GM23338 (cell line): ENCODE data around the gene SGCG. TPM values are rescaled to one million over a fixed set of nuclear protein-coding genes. Genes with fewer than 3 reads are reported as not detected.
A peak's percentile ranks its signal among the peaks of the same experiment; 100 is the strongest.

ENCODE experiments used
- ATAC-seq: fragments of 200-7000 bp; cut with Tn5 transposase; 3 replicates; pipeline ENCODE4 v1.9.1; 2020
- DNase-seq: peaks from one replicate; pipeline ENCODE4 v3.0.0-alpha.2; 2015; ENCODE audit warnings: low spot score
- H2AFZ ChIP-seq: fragments of 200-600 bp; sonication (generic); 2 replicates; pipeline ENCODE4 v1.8.0; 2016; ENCODE audit warnings: antibody characterized with exemption, mild to moderate bottlenecking, moderate library complexity
- H3F3A ChIP-seq: fragments of 200-600 bp; sonication (generic); replicated peaks from 2 replicates; pipeline ENCODE4 v1.8.0; 2017; ENCODE audit warnings: antibody characterized with exemption, mixed run types, low read depth
- H3K27ac ChIP-seq: fragments of 200-600 bp; sonication (generic); 2 replicates; pipeline ENCODE4 v1.6.1; 2016; ENCODE audit warnings: low read depth
- H3K27me3 ChIP-seq: fragments of 200-600 bp; sonication (generic); 2 replicates; pipeline ENCODE4 v1.8.0; 2016; ENCODE audit warnings: mild to moderate bottlenecking, mixed run types, moderate library complexity; ENCODE audit not compliant: insufficient read depth
- H3K36me3 ChIP-seq: fragments of 200-600 bp; sonication (generic); 2 replicates; pipeline ENCODE4 v1.8.0; 2016; ENCODE audit warnings: mild to moderate bottlenecking; ENCODE audit not compliant: insufficient read depth
- H3K4me1 ChIP-seq: fragments of 200-600 bp; sonication (generic); 2 replicates; pipeline ENCODE4 v1.8.0; 2016; ENCODE audit warnings: mild to moderate bottlenecking, moderate library complexity; ENCODE audit not compliant: insufficient read depth
- H3K4me2 ChIP-seq: fragments of 200-600 bp; sonication (generic); 2 replicates; pipeline ENCODE4 v1.7.1; 2017; ENCODE audit warnings: mixed run types
- H3K4me3 ChIP-seq: fragments of 200-600 bp; sonication (generic); 2 replicates; pipeline ENCODE4 v1.6.1; 2016; ENCODE audit warnings: mixed run types
- H3K79me2 ChIP-seq: fragments of 200-600 bp; sonication (generic); replicated peaks from 2 replicates; pipeline ENCODE4 v1.8.0; 2017; ENCODE audit warnings: mild to moderate bottlenecking; ENCODE audit not compliant: insufficient read depth
- H3K9me2 ChIP-seq: fragments of 200-600 bp; sonication (generic); 2 replicates; pipeline ENCODE4 v1.8.0; 2017; ENCODE audit not compliant: insufficient read depth
- H4K20me1 ChIP-seq: fragments of 200-600 bp; sonication (generic); replicated peaks from 2 replicates; pipeline ENCODE4 v1.8.0; 2017; ENCODE audit warnings: mild to moderate bottlenecking; ENCODE audit not compliant: insufficient read depth
- H3K27ac Mint-ChIP-seq: 2 replicates; pipeline ENCODE4 v1.8.0; 2020; ENCODE audit warnings: inconsistent platforms, mild to moderate bottlenecking, moderate library complexity, mixed read lengths
- H3K27me3 Mint-ChIP-seq: 3 replicates; pipeline ENCODE4 v1.8.0; 2022; ENCODE audit warnings: low read depth, mild to moderate bottlenecking, moderate library complexity, mixed read lengths, inconsistent platforms; ENCODE audit not compliant: insufficient read depth, poor library complexity
- H3K36me3 Mint-ChIP-seq: 3 replicates; pipeline ENCODE4 v1.8.0; 2021; ENCODE audit warnings: low read depth, mild to moderate bottlenecking, inconsistent platforms, moderate library complexity, mixed read lengths
- H3K4me1 Mint-ChIP-seq: 3 replicates; pipeline ENCODE4 v1.8.0; 2020; ENCODE audit warnings: mild to moderate bottlenecking, inconsistent platforms, mixed read lengths
- H3K4me3 Mint-ChIP-seq: 3 replicates; pipeline ENCODE4 v1.8.0; 2021; ENCODE audit warnings: moderate library complexity, mild to moderate bottlenecking, inconsistent platforms, mixed read lengths
- H3K9me3 Mint-ChIP-seq: 3 replicates; pipeline ENCODE4 v1.8.0; 2020; ENCODE audit warnings: moderate library complexity, mild to moderate bottlenecking, inconsistent platforms, mixed read lengths
- CTCF ChIP-seq, 2 experiments: fragments of 200-600 bp in 1 of 2; sonication (generic) in 1 of 2; conservative IDR thresholded peaks; 2 replicates each; pipeline versions ENCODE4 v1.5.1 to v1.6.1; 2016 to 2017; ENCODE audit warnings: antibody characterized with exemption in 2 of 2, low read depth in 2 of 2, mild to moderate bottlenecking in 2 of 2, moderate library complexity in 1 of 2
- EZH2phosphoT487 ChIP-seq: fragments of 200-600 bp; sonication (generic); IDR thresholded peaks from one replicate; pipeline ENCODE4 v1.8.1; 2018; ENCODE audit warnings: antibody characterized with exemption; ENCODE audit not compliant: unreplicated experiment
- POLR2AphosphoS5 ChIP-seq: IDR thresholded peaks from 2 replicates; pipeline ENCODE4 v1.6.1; 2016; ENCODE audit warnings: antibody characterized with exemption, low read depth
- ZNF462 ChIP-seq: fragments of 250-450 bp; sonication (Bioruptor Pico); IDR thresholded peaks from 2 replicates; pipeline ENCODE4 v1.5.0; 2020; ENCODE audit warnings: mild to moderate bottlenecking, moderate library complexity
- polyA plus RNA-seq: library from polyadenylated mRNA; unstranded; fragments of >200 nt; fragmentation: Nextera tagmentation; extraction: Ambion mirVana; gene quantifications from 2 replicates; pipeline ENCODE4 v1.2.1, GENCODE V29; 2016
- total RNA-seq: library from RNA; depleted of rRNA; stranded (reverse); fragments of >200 nt; shearing (Covaris generic); gene quantifications from 2 replicates; pipeline ENCODE4 v1.2.3, GENCODE V29; 2014

Gene SGCG
- total and polyA plus RNA-seq, 2 experiments from 2014 or later = not detected

GRCh38 chr13:23159760-23160637 is 20.8 kb upstream of the SGCG start:
- peak; percentile 69 for DNase-seq
- H3K36me3 ChIP-seq = no peaks in the 10 kb centered on the region
- Mint-ChIP-seq H3K27ac (no peak overlapping the region), H3K4me1 (peaks cover 4% of the 10 kb centered on the region), H3K27me3 (peaks cover 23% of the 10 kb centered on the region), H3K4me3 (peak overlapping the region; percentile 95), H3K9me3 (no peaks in the 10 kb centered on the region; the same call in 2 of the 3 replicates), H3K36me3 (no peaks in the 10 kb centered on the region)
- no peak for TF ChIP-seq POLR2AphosphoS5
- 0 out of 4 replicates have a peak, but pooled peaks of 1 of the 2 experiments have one; percentile 1 for TF ChIP-seq CTCF (conservative IDR thresholded peaks at IDR 0.05; ENCODE audit: low read depth in 2 of 2)
- no peak for TF ChIP-seq ZNF462
- TF ChIP-seq EZH2phosphoT487 = no peak
- no peaks in the 10 kb centered on the region for H3F3A ChIP-seq
- H3K4me1 ChIP-seq = peaks cover 8% of the 10 kb centered on the region; the same call in 1 of the 2 replicates
- H3K27ac ChIP-seq = no peak overlapping the region
- peak overlapping the region; percentile 100 for H2AFZ ChIP-seq
- H3K4me3 ChIP-seq = peak overlapping the region; percentile 93
- 0 out of 2 replicates have a peak, but pooled peaks cover 8% of the 10 kb centered on the region for H4K20me1 ChIP-seq
- no peaks in the 10 kb centered on the region for H3K79me2 ChIP-seq
- H3K27me3 ChIP-seq = peaks cover 34% of the 10 kb centered on the region
- H3K4me2 ChIP-seq = peak overlapping the region; percentile 92
- H3K9me2 ChIP-seq = no peaks in the 10 kb centered on the region
- ATAC-seq = peak; percentile 84
